ENCODE results near the gene LTF.
"Not testable (repeated sequence)": the region's sequence is repeated elsewhere in the genome, so short reads cannot be mapped to it uniquely, and the experiment has no call there.

Gene LTF

DNA sequence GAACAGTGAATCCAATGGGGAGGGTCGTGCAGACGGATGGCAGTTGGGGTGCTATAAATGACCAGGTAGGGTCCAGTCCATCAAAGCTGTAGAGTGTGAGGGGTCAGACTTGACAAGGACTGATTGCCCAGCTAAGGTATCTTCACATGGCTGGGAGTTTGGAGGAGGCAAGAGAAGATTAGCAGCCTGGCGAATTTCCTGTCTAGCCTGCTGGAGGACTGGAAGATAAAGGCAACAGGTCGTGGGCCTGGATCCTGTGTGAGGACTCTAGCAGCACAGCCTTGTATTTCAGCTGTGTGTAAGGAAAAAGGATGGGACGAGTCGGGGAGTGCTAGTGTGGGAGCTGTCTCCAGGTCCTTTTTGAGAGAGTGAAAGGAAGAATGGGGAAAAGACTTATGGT lies 75.4 kb downstream of the LTF start:
- DNase-seq (ENCODE audit: extremely low spot score): no peak
- ChIA-PET CTCF (interaction anchor here (0.7 kb wide), 1 partner anchor 11 kb away, joined by 4 read pairs; no protein-coding TSS in a partner anchor), POLR2A (no interaction called here)
- TF ChIP-seq FOXK2 (IDR thresholded peaks at IDR 0.05) (no peak), SUZ12 (IDR thresholded peaks at IDR 0.05) (no peak), LEF1 (IDR thresholded peaks at IDR 0.05; ENCODE audit: borderline replicate concordance) (no peak), HDGF (IDR thresholded peaks at IDR 0.05; ENCODE audit: borderline replicate concordance) (no peak), NFRKB (IDR thresholded peaks at IDR 0.05) (no peak), L3MBTL2 (conservative IDR thresholded peaks at IDR 0.05) (no peak), TARDBP (IDR thresholded peaks at IDR 0.05) (no peak), CTBP1 (IDR thresholded peaks at IDR 0.05; ENCODE audit: borderline replicate concordance) (no peak), FOXA1 (IDR thresholded peaks at IDR 0.05) (no peak), ELF4 (IDR thresholded peaks at IDR 0.05) (no peak), BHLHE40 (IDR thresholded peaks at IDR 0.05; ENCODE audit: borderline replicate concordance) (no peak), ARNT (IDR thresholded peaks at IDR 0.05) (no peak)
- TF ChIP-seq, protein P1, sequence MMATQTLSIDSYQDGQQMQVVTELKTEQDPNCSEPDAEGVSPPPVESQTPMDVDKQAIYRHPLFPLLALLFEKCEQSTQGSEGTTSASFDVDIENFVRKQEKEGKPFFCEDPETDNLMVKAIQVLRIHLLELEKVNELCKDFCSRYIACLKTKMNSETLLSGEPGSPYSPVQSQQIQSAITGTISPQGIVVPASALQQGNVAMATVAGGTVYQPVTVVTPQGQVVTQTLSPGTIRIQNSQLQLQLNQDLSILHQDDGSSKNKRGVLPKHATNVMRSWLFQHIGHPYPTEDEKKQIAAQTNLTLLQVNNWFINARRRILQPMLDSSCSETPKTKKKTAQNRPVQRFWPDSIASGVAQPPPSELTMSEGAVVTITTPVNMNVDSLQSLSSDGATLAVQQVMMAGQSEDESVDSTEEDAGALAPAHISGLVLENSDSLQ (IDR thresholded peaks at IDR 0.05): no peak

DNA sequence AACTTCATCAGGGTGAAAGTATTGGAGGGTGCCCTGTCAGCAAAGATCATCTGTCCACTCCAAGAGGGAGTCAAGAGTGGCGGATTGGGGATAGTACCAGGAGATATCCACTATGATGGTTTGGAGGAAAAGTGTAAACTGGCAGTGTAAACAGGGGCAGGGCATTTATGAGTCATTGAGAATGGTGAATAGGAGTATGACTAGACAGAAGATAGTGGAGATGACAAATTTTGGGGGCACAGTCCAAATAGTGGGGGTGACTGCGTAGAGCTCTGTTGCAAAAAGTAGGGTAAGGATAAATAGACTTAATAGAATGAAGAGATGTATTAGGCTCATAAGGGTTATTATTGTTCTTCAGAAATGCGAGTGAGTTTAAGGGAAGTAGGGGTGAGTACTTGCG lies 75.9 kb downstream of the LTF start:
- POLR2A ChIA-PET; DNase-seq (ENCODE audit: extremely low spot score): not testable (repeated sequence)
- CTCF ChIA-PET: interaction anchor here (0.7 kb wide), 1 partner anchor 10 kb away, joined by 4 read pairs; no protein-coding TSS in a partner anchor

DNA sequence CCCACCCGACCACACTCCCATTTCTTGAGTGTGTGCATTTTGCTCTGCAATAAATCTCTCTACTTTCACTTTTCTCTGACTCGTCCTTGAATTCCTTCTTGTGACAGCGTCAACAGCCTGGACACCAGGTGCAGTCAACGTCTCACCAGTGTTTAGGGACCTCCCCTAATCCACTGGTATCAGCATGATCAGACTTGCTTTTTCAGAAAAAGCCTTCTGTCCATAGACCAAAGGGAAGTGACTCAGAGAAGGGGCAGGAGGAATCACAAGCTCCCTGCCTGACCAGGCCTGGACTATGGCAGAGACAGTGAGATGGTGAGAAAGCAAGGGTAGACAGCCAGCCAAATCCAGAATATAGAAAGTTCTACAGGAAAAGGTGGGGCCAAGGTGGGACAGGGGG lies 78.5 kb downstream of the LTF start:
- CTCF ChIA-PET: interaction anchor here (0.6 kb wide), 1 partner anchor 298 kb away, joined by 3 read pairs; no protein-coding TSS in a partner anchor
- TF ChIP-seq HDGF (IDR thresholded peaks at IDR 0.05; ENCODE audit: borderline replicate concordance) (no peak), BHLHE40 (IDR thresholded peaks at IDR 0.05; ENCODE audit: borderline replicate concordance) (no peak), ZNF384 (IDR thresholded peaks at IDR 0.05) (no peak), FOXK2 (IDR thresholded peaks at IDR 0.05) (no peak), FOXM1 (IDR thresholded peaks at IDR 0.05; ENCODE audit: borderline replicate concordance) (no peak), LEF1 (IDR thresholded peaks at IDR 0.05; ENCODE audit: borderline replicate concordance) (no peak), SUZ12 (IDR thresholded peaks at IDR 0.05) (no peak), L3MBTL2 (conservative IDR thresholded peaks at IDR 0.05) (no peak), ELF4 (IDR thresholded peaks at IDR 0.05) (no peak)
- TF ChIP-seq, protein P1 (IDR thresholded peaks at IDR 0.05): no peak
- DNase-seq (ENCODE audit: extremely low spot score): no peak
- POLR2A ChIA-PET: no interaction called here
